ENCODE measurements around the gene CBARP. TPM values are rescaled to one million over a fixed set of nuclear protein-coding genes. Genes with fewer than 3 reads are reported as not detected.

CBARP gene
- polyA plus RNA-seq, 12 donors, result 0.65 to 2.2 (median 1.1) TPM; not detected in 2

DNA sequence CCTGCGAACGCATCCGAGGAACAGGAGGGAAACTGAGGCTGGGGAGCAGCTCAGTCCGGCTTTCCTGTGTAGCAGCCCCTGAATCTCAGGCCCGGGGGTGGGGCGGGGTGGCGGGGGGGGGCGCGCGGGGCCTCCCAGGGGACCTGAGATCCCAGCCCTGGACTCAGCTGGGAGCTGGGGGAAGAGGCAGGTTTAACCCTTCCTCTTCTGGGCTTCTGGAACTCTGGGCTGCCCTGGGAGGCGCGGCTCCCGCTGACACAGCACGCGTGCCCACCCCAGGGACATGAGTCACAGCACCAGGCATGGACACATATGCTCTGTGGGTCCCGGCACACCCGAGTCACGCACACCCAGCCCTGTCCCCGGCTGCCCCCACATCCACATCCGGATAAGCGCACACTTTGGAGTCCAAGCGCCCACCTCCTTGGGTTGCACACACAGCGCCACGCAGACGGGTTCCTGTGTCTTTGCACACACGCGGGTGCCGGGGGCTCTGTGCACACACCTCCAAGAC is 27.9 kb upstream of the CBARP start:
- no peak for DNase-seq

GRCh38 chr19:1264801-1265614 is 27.2 kb upstream of the CBARP start:
- DNase-seq, result no peak

DNA sequence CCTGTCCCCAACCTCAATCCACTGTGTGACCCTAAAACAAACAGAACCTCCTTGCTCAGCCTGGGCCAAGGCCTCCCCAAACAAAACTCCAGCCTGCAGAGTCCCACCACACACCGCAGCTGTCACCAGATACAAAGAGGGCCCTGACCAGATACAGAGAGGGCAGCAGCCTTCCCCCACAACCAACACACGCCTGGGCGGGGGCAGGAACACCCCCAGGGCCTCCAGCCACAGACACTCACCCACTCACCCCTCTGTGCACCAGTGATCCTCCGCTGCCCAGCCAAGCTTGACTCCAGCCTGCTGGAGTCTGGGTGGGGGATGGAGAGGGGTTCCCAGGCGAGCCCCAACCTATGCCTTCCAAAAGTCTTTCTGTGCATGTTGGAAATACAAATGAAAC is 25.4 kb upstream of the CBARP start:
- no peak for DNase-seq

GRCh38 chr19:1262623-1263123 is 24.9 kb upstream of the CBARP start:
- DNase-seq, result no peak

GRCh38 chr19:1261798-1262622 is 24.2 kb upstream of the CBARP start:
- no peak for DNase-seq

DNA sequence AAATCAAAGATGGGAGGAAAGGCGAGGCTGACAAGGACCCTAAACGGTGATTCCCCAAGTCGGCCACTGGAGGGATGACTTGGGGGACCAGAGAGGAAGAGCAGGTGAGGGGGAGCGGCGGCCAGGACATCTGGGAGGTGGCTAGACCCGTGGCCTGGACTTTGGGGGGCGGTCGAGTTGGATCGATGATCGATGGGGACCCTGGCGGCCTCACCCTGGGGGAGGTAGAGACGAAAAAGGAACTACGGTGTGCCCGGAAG is 23.7 kb upstream of the CBARP start:
- no peak for DNase-seq

DNA sequence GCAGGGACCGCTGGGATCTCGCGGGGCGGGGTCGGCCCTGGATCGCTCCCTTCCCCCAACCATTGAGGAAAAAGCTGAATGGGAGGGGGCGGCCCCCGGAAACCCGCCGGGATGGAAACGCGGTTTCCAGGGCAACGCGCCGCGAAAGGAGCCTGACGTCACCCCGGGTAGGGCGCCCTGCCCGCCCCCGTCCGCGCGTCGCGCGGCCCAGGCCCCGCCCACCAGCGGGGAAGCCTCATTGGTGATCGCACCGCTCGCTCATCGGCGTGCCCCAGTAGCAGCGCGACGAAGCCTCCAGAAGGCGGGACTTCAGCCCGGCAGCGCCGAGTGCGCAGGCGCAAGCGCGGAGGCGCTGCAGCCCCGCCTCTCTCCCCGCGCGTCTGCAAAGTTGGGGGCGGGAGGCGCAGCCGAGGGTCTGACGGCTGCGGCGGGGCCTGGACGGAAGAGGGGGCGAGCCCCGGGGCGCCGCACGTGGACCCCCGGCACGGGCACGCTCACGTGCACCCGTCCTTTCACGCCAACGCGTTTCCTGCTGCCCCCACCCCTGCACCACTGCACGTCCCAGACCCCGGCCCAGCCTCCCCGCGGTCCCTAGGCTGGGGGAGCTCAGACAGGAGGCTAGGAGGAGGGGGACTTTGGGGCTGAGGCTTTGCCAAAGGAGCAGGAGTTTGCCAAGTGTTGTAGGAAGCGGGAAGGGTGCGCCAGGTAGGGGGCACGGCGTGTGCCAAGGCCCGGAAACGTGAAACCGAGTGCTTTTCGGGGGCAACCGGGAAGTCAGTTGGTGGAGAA is 23.1 kb upstream of the CBARP start:
- peak; percentile 97 for DNase-seq

DNA sequence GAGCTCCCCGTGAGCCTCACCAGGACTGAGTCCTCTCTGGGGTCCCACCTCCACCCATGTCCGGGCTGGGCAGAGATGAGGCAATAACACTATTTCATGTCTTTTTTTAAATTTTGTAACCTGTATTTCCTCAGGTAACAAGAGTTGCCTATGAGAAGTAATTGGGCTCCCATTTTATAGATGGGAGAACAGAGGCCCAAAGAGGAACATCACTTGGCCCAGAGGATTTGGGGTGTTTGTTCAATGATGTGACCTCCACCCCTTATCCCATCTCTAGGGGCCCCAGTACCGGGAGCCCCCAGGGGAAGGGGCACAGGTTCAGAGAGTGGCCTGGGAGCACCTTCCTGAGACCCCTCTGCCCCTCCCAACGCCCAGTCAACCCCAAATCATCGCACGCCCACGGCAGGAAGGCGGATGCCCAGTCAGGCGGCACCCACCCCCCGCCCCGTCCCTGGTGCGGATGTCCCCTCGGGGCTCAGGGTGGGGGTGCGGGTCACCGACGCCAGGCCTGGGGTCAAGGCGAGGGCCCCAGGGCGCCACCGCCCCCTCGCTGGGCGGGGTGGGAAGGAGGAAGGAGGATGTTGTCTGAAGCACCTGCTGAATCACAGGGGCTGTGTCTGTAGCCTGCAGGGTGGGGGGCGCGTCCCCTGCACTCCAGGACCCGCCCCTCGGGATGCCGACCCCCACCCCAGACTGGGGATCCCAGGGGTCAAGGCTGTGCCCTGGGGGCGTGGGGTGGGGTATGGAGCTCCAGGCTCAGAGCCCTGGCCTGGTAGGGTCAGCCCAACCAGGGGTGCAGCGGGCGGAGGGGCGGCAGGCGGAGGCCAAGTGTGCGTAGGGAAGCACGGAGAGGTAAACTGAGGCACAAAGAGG is 22.3 kb upstream of the CBARP start:
- no peak for DNase-seq

DNA sequence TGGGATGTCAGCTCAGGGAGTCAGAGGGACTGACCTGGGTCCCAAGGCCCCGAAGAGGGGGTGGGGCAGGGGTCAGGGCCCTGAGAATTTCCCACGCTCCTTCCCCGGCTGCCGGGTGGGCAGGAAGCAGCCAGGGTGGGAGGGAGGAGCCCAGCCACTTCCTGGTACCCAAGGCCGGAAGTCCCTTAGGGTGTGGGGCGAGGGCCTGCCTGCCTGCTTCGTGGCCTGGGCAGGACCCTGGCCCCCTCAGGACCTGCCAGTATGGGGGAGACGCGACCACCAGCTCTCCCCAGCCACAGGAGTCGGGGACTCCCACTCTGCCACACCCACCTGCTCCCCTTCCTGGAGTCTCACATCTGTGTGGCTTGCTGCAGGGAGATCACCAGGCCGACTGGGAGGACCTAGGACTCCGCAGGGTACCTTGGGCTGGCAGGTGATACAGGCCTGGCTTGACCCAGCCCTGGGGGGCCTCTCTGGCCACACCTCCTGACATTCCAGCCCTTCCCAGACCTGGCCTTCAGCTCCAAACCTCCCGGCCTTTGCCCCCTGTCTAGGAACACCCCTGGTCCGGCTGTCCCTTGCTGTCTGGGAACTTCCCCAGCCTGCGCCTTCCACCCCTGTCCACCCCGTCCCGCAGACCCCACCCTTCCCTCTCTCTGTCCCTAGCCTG is 21.5 kb upstream of the CBARP start:
- no peak for DNase-seq

- DNase-seq, result no peak
These were observed 21.0 kb upstream of the CBARP start for GRCh38 chr19:1258707-1259205.

DNA sequence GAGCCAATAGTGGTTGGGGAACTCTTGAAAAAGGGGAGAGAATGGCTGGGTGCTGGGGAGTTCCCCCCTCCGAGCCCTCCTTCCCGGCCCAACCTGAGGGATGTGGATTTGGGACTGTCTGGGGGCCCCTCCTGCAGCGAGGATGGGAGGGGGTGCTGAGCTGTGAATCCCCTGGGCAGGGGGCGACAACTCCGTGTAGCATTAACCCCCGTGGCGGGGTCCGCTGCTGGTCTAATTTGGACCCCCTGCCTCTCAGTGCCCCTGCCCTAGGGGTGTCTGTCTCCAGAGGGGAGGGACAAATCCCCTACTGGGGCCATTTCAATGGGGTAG is 20.3 kb upstream of the CBARP start:
- no peak for DNase-seq

GRCh38 chr19:1257475-1258162 is 19.8 kb upstream of the CBARP start:
- DNase-seq, result no peak

- DNase-seq, result no peak
These were observed 19.1 kb upstream of the CBARP start for GRCh38 chr19:1256646-1257474.

- no peak for DNase-seq
These were observed 17.7 kb upstream of the CBARP start for GRCh38 chr19:1255186-1256161.

DNA sequence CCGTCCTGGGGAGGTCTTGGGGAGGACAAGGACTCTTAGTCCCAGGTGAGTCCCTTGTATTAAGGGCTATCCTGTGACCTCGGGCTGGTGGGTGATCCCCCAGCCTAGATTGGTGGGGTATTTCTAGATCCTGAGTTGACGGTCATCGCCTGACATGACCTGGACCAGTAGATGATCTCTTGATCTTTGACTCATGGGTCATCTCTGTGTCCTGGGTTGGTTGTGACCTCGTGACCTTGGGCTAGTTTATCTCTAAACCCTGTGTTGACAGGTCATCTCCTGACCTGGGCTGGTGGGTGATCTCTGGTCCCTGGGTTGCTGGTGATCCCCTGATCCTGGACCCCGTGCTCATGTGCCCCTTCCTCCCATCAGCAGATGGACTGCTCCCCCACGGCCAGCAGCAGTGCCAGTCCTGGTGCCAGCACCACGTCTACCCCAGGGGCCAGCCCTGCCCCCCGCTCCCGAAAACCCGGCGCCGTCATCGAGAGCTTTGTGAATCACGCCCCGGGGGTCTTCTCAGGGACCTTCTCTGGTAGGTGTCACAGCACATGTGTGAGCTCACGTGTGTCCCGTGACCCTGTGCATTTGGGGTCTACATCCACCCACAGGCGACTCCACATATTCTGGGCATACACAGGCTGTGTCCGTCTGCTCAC is 16.9 kb upstream of the CBARP start:
- DNase-seq, result no peak

DNA sequence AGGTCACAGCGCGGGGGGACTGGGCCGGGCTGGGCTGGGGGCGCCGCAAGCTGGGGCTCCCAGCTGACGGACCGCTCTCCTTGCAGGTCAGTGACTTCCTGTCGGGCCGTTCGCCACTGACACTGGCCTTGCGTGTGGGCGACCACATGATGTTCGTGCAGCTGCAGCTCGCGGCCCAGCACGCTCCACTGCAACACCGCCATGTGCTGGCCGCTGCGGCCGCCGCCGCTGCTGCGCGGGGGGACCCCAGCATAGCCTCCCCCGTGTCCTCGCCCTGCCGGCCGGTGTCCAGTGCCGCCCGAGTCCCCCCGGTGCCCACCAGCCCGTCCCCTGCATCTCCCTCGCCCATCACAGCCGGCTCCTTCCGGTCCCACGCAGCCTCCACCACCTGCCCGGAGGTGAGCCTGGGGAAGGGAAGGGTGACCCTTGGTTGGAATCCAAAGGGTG is 16.3 kb upstream of the CBARP start:
- DNase-seq, result no peak

DNA sequence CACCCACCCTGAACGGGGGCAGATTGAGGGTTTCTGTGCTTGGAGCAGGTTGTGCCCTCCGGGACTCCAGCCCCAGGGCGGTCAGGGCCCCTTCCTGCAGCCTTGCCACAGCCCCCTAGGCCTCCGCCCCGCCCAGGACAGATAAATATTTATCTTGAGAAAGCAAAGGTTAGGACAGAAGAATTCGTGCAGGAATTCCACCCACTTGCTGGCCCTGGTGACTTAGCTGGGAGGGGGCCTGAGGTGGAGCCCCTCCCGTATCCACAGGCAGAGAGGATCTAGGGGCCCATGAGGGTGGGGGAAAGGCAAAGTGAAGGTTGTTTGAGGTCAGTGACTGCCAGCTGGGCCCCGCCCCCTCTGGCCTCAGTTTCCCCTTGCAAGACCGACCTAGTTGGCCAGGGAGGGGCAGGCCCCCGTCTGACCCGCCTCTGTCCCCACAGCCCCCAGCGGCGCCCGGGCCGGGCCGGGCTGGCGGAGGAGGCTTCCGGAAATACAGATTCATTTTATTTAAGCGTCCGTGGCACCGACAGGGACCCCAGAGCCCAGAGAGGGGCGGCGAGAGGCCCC is 15.8 kb upstream of the CBARP start:
- no peak for DNase-seq
